NB4 (cell line): ENCODE measurements around the gene HOXB1.

Source experiments
- CTCF ChIP-seq: IDR thresholded peaks from one replicate; pipeline ENCODE4 v1.5.1; 2012; ENCODE audit warnings: low read depth, low read length
- POLR2A ChIP-seq: IDR thresholded peaks from 2 replicates; pipeline ENCODE4 v1.6.1; 2011; ENCODE audit warnings: mild to moderate bottlenecking; ENCODE audit not compliant: insufficient read length; ENCODE audit errors: extremely low read depth

GRCh38 chr17:48576479-48577309, 45.9 kb upstream of the HOXB1 start:
- no peak for TF ChIP-seq POLR2A
- no peak for TF ChIP-seq CTCF
